ENCODE results near the gene IFNL2. TPM values are rescaled to one million over a fixed set of nuclear protein-coding genes. Genes with fewer than 3 reads are reported as not detected.
"Not testable (repeated sequence)": the region's sequence is repeated elsewhere in the genome, so short reads cannot be mapped to it uniquely, and the experiment has no call there.

IFNL2 gene
- total RNA-seq: not detected
- long read RNA-seq: 0 reads

GRCh38 chr19:39268085-39268484, at the start of gene IFNL2:
IFNL2 (plus strand) TSS chr19:39268396; CDS start chr19:39268569, 173 bp downstream.
- DNase-seq; ATAC-seq (ENCODE audit: poor library complexity); intact Hi-C loops (cut with DNase I): not testable (repeated sequence)

GRCh38 chr19:39219108-39219507, 49.1 kb upstream of the IFNL2 start:
- DNase-seq; ATAC-seq (ENCODE audit: poor library complexity); intact Hi-C loops (cut with DNase I): not testable (repeated sequence)

- no peak for ATAC-seq (ENCODE audit: poor library complexity)
- no peak for DNase-seq
- intact Hi-C loops (cut with DNase I): no loop called here
Observed at GRCh38 chr19:39223703-39224279, 44.4 kb upstream of the IFNL2 start.

- DNase-seq: no peak
- no peak for ATAC-seq (ENCODE audit: poor library complexity)
- intact Hi-C loops (cut with DNase I): no loop called here
Observed at GRCh38 chr19:39224910-39225309, 43.3 kb upstream of the IFNL2 start.

- intact Hi-C loops (cut with DNase I): no loop called here
- no peak for DNase-seq
- ATAC-seq (ENCODE audit: poor library complexity): no peak
Observed at GRCh38 chr19:39230096-39230764, 38.0 kb upstream of the IFNL2 start.

GRCh38 chr19:39232708-39233107, 35.5 kb upstream of the IFNL2 start:
- DNase-seq: no peak
- intact Hi-C loops (cut with DNase I): no loop called here
- no peak for ATAC-seq (ENCODE audit: poor library complexity)

- intact Hi-C loops (cut with DNase I): no loop called here
- no peak for ATAC-seq (ENCODE audit: poor library complexity)
- no peak for DNase-seq
Observed at GRCh38 chr19:39236527-39236926, 31.7 kb upstream of the IFNL2 start.

- DNase-seq (no peak), ATAC-seq (ENCODE audit: poor library complexity) (no peak)
- intact Hi-C loops (cut with DNase I): no loop called here
Observed at GRCh38 chr19:39237200-39238184, 30.7 kb upstream of the IFNL2 start.

GRCh38 chr19:39238209-39238608, 30.0 kb upstream of the IFNL2 start:
- ATAC-seq (ENCODE audit: poor library complexity) (no peak), DNase-seq (no peak)
- intact Hi-C loops (cut with DNase I): no loop called here

- ATAC-seq (ENCODE audit: poor library complexity): no peak
- DNase-seq: no peak
Observed at GRCh38 chr19:39238944-39239343, 29.3 kb upstream of the IFNL2 start.

GRCh38 chr19:39240421-39240820, 27.8 kb upstream of the IFNL2 start:
- ATAC-seq (ENCODE audit: poor library complexity) (no peak), DNase-seq (no peak)
- intact Hi-C loops (cut with DNase I): no loop called here

More at GRCh38 chr19:39238944-39239343, 29.3 kb upstream of the IFNL2 start:
- intact Hi-C loops (cut with DNase I): no loop called here

- DNase-seq; ATAC-seq (ENCODE audit: poor library complexity); intact Hi-C loops (cut with DNase I): not testable (repeated sequence)
Observed at GRCh38 chr19:39243741-39244140, 24.5 kb upstream of the IFNL2 start.

GRCh38 chr19:39244410-39245100, 23.6 kb upstream of the IFNL2 start, which contains the start of gene IFNL3:
IFNL3 (minus strand) TSS chr19:39245006; CDS start chr19:39244967, 39 bp downstream.
- intact Hi-C loops (cut with DNase I); ATAC-seq (ENCODE audit: poor library complexity); DNase-seq: not testable (repeated sequence)

- ATAC-seq (ENCODE audit: poor library complexity); DNase-seq; intact Hi-C loops (cut with DNase I): not testable (repeated sequence)
Observed at GRCh38 chr19:39245166-39245565, 23.0 kb upstream of the IFNL2 start.

GRCh38 chr19:39246951-39247669, 21.1 kb upstream of the IFNL2 start:
- ATAC-seq (ENCODE audit: poor library complexity) (peak; percentile 46), DNase-seq (peak; percentile 45)
- intact Hi-C loops (cut with DNase I): no loop called here

- peak; percentile 36 for ATAC-seq (ENCODE audit: poor library complexity)
- no peak for DNase-seq
Observed at GRCh38 chr19:39247701-39248664, 20.2 kb upstream of the IFNL2 start.

GRCh38 chr19:39248806-39249205, 19.4 kb upstream of the IFNL2 start, which contains the start of gene IFNL4:
IFNL4 (minus strand) TSS chr19:39248856.
- DNase-seq (no peak), ATAC-seq (ENCODE audit: poor library complexity) (no peak)
- intact Hi-C loops (cut with DNase I): no loop called here

More at GRCh38 chr19:39247701-39248664, 20.2 kb upstream of the IFNL2 start:
- intact Hi-C loops (cut with DNase I): no loop called here
